Hematopoietic multipotent progenitor cell treated with erythropoietin and hydrocortisone succinate and interleukin-3 and kit ligand, for 8 days (in vitro differentiated cells): ENCODE results near the gene IRF2BPL.

Experiments used
- DNase-seq: peaks from one replicate; pipeline ENCODE4 v3.0.0-alpha.2; 2015

IRF2BPL gene

DNA sequence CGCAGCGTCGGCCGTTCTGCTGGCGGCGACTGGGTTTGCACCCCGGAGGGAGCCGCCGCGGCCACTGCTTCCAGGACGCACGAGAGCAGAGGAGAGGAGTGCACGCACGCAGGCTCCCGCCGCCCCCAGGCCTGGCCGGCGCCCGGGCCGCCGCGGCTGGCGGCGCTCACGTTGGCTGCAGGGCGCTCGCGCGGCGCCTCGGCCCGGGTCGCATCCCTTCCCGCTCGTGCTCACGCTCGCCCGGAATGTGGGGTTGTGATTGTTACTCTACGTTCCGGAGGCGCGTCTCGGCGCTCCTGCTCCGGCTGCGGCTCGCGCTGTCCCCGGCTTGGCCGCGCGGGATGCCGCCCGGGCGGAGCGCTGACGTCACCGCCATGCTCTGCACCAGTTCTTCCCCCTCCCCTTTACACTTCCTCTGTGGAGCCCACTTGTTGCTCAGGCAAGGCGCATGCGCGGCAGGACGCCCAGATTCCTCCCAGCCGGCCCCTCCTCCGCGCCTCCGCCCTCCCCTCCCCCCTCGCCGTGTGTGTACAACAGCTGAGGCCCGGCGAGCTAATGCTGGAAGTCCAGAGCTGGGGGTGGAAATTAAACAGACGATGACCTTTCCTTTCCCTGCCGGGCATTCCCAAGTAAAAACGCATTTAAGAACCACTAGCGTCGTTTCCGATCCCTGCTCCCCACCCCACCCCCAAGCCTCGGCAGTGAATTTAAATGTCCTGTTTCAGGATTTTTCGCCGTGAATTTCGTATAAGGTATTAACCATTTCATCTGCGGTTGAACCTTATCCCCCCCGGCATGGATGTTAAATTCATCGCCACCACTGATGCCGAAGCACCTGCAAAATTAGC lies at the start of gene IRF2BPL:
Gene IRF2BPL (minus strand): TSS at position 325 of the 848 bp plus-strand sequence. CDS start 916 bp downstream, outside the sequence.
- peak; percentile 95 for DNase-seq

DNA sequence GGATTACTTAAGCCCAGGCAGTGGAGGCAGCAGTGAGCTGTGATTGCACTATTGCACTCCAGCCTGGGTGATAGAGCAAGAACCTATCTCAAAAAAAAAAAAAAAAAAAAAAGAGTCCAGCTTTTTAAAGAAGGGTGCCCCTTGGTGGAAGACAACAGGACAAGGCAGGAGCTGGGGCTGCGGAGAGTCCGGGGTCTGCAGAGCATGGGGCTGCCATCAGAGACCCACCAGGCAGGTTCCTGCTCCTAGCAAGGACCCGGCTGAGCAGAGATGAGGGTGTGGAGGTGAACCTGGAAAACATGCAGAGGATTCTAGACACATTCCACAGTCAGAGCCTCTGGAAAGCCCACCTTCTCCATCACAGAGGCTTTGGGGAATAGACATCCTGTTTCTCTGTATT lies 48.5 kb upstream of the IRF2BPL start:
- DNase-seq = no peak

DNA sequence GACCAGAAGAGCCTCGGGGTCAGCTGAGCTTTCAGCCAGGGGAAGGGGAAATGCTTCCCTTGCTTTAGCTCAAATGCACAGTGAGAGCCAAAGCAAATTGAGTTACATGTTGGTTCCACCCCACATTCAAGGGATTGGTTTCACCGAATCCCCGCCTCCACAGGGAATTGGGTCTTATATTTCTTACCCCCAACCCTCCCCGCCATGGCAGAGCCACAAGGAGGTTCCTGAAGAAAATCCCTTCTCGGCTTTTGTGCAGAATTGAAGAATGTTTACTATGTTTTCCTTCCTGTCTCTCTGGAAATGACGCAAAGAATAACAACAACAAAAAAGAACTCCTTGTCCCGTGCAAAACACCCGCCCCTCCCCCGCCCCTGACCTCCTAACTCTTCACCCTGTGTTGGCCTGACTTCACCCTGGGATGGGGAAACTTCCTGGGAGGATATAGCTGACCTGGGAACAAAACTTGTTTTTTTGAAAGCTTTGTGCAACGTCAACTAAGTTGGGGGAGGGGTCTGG lies 47.7 kb upstream of the IRF2BPL start:
- no peak for DNase-seq

DNA sequence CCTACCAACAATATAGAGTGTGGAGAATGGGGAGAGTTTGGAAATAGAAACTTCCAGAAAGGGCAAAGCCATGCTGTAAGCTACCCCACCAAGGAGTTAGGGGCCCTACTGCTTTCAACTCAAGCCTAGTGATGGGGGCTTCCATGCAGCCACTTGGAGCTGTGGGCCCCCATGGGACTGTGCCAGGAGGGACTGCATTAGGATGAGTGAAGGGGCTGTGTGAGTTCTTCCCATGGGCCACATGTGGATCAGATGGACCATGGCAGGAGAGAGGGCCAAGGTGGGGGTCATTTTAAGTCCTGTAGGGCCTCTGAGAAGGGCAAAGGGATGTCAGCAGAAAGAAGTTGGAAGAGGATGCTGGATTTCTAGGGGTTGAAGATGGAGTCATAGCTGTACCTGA lies 46.5 kb upstream of the IRF2BPL start:
- no peak for DNase-seq

DNA sequence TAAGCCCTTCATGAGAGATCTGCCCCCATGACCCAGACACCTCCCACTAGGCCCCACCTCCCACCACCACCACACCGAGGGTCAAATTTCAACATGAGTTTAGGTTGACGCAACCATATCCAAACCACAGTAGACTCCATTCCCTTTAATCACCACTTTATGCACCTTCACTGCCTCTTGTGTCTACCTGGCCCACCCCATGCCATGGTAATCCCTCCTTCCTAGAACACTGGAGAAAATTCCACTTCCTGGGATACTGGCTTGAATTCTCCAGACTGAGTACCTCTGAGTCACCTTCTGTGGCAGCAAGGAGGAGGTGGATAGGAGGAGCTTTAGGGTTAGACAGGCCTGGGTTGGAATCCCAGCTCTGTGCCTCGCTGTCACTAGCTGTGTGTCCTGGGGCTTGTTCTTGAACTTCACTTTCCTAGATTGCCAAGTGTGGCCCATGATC lies 43.5 kb upstream of the IRF2BPL start:
- DNase-seq = no peak

DNA sequence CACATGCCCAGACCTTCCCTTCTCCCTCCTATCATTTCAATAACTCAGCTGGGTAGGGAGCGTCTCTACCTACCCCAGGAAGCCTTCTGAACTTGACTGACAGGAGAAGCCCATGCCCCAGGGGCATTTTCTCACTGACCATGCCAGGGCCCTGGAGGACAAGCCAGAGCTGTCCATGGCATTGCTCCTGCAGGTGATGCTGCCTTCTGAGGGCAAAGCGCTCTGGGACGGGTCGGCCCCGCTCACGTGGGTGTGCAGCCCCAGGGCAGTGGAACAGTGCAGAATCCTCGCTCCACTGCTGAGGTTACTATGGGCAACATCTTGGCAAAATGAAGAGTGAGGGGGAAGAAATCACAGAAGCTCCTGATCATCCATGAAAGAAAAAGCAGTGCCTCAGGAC lies 41.0 kb upstream of the IRF2BPL start:
- DNase-seq = no peak

DNA sequence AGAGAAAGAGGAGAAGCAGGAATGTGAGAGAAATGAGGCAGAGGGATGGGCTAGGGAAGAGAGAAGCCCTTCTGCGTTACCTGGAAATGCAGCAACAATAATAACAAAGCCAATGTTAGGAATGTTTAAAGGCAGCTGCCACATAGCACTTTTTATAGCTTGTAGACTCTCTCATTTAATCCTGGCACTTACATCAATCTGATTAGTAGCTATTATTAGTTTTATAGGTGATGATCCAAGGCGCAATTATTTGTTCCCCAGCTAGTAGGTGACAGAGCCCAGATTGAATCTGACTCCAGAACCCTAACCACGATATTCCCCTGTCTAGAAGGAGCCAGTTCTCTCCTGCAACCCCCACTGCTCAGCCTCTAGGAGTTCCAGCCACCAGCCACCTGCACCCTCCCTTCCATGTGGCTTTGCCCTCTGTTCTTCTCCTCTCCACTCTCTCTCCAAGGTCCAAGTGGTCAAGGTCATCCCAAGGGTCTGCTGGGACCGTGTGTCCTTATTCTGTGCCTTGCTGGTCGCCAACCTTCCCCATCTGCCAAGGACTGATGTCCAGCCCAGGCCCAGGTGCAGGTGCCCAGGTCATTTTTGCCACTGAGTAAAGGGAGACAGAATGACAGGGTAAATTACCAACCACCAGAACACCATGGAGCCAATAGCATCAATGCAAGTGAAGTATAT lies 40.2 kb upstream of the IRF2BPL start:
- DNase-seq = no peak

DNA sequence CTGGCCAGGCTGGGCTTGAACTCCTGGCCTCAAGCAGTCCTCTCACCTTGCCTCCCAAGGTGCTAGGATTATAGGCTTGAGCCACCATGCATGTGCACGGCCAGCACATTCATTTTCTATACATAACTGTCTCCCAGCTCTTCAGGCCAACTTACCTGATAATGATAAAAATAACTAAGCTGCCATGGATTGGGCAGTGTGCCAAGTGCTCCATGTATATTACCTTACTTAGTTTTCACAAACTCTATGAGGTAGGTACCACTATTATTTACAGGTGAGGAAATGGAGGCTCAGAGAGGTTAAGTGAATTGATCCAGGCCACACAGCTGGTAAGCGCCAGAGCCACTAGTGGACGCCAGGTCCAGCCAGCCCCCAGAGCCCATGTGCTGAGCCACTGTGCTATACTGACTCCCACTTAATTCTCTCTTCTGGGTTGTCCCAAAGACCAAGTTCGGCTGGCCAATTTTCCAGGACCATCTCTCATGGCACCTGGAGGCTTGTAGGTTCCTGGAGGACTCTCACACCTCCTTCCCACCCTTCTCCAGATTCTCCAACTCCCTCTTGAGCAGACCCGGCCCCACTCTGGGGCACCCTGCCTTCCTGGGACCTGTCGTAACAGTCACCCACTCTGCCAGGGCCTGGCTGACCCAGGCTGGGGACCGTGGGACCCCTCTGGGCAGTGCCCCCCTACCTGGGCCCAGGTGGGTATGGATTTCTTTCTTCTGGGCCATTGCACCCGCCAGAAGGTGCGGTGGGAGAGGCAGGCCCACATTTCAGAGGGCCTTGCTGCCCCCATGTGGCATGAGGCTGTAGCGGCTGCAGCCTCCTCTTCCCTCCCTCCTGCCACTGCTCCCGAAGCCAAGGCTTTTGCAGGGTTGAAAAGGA lies 39.4 kb upstream of the IRF2BPL start:
- peak; percentile 61 for DNase-seq

DNA sequence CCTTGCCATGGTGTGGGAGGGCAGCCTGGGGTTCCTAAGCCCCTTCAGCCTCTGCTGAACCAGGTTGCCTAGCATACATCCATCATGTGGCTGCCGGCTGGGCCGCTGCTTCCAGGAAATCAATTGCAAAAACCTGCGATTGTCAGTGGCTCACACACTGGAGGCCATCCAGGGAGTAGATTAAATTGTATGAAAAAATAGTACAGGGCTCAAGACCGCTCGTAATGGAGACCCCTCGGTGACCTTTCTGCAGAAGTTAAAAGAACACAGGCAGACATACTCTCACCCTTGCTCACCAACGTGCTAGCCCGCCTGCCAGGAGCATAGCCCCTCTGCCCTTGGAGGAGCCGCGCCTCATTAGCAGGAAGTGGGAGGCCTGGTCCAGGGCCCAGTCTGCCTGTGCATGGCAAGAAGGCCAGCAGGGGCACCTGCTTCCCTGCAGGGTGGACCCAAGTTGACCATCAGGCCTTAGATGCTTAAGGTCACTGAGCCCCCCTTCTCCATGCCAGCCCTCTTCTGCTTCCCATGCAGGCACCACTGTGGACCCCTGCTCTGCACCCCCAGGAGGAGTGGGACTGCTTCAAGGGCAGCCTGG lies 38.2 kb upstream of the IRF2BPL start:
- DNase-seq = no peak

DNA sequence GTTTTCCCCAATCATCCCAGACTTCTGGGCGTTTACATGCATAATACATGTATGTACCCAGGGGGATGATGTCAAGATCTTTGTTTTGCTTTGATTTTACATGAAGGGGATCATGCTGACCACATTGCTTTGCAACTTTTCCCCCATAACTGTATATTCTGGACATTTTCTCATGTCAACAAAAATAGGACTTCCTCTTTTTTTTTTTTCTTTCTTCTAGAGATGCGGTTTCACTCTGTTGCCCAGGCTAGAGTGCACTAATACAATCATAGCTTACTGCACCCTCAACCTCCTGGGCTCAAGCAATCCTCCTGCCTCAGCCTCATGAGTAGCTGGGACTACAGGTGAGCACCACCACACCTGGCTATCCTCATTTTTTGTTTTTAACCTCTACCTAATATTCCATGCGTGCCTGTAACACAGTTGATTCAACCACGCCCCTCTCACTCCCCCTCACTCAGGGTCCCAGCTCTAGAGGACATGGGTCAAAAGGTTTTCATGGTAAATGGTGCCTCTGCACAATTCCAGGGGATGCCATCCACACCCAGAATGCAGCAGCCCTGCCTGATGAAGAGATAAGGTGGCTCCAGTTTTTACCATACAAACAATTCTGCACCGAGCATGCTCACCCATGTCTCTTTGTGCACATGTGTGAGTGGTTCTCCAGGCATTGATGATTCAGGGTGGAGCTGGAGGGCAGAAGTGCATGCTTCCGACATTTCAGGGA lies 37.5 kb upstream of the IRF2BPL start:
- no peak for DNase-seq

DNA sequence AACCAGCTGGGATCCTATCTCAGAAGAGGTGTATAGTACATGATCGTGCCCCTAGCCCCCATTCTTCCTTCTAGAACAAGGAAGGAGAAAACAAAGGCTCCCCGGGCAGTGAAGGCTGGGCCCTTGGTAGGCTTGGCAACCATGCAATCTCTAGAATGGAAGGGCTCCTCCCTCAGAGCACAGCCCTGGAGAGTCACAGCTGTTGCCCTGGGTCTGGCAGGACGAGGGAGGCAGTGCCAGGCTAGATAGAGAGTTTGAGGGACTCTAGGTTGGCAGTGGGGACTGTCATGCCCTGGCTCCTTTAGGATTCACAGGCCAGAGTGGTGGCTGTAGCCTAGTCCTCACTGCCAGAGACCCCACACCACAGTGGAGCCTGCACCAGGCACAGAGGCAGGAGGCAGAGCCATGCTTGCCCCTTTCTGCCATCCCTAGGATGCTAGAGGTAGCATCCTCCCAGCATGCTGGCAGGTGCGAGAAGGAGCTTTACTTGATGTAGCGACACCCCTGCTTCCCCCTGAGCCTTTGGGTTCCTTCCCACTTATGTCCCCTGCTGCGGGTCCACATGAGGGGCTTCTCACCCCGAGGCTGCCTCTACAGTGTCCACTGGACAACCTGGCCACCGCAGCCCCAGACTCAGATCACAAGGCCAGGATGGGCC lies 36.1 kb upstream of the IRF2BPL start:
- DNase-seq = no peak

DNA sequence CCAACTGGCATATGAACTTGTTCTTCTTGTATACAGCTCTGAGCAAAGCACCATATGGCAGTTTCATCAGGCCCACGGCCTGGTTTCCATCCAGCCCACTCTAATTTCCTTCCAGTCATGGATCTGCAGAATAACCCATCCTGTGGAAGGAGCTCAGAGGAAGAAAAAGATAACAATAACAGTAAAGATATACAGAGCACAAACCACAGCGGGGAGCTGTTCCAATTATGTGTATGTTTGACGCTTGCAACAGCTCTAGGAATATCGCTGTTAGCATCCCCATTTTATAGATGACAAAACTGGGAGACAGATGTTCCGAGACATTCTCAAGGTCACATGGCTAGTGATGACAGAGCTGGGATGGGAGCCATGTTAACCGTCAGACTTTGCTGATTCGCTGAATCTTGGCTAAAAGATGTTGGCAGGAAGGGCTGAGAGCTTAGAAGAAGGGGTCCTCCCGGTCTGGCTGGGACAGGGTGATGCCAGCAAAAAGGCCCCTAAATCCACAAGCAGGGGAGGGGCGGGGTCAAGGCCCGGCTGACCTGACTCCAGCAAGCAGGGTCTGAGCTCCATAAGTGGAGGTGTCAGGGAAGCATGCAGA lies 35.2 kb upstream of the IRF2BPL start:
- DNase-seq = no peak

DNA sequence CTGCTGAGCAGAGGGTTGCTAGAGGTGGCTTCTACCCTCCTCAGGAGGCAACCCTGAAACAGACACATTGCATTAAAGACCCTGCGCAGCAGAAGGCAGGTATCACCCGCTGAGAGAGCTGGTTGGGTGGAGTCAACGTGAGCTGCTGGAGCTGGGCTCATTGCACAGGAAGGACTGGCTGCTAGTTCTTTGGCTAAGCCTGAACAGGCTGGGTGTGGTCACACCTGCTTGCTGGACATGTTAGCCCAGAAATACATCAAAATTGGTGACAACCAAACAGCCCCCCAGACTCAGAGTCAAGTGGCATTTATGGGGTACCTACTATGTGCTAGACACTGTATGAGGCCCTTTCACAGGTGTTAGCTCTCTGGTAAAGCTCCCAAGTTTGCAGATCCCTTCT lies 33.8 kb upstream of the IRF2BPL start:
- DNase-seq = no peak

DNA sequence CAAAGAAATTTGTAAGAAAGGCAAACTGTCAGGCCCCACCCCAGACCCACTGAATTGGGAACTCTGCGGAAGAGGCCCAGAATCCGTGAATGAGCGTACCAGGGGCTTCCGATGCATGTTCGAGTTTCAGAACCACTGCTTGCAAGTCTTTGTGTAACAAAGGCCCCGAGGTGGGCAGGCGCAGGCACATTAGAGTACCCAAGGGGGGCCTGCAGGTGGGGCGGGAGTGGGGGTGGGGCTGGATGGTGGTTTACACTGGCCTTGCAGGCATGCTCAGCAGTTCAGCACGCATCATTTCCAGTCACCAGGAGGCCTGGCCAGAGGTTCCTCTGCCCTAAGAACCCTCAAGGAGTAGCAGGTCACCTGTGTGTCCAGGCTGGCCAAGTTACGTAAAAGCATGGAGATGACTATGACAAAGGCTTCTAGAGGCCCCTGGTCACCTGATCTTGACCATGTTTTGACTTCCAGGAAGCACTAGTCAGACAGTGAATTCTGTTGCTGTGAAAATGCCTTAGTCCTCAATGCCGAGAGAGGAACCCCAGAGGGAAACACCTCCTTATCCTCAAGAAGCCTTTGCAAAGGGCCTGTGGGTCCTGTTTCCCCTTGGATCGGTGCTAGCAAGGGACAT lies 33.2 kb upstream of the IRF2BPL start:
- DNase-seq = no peak

DNA sequence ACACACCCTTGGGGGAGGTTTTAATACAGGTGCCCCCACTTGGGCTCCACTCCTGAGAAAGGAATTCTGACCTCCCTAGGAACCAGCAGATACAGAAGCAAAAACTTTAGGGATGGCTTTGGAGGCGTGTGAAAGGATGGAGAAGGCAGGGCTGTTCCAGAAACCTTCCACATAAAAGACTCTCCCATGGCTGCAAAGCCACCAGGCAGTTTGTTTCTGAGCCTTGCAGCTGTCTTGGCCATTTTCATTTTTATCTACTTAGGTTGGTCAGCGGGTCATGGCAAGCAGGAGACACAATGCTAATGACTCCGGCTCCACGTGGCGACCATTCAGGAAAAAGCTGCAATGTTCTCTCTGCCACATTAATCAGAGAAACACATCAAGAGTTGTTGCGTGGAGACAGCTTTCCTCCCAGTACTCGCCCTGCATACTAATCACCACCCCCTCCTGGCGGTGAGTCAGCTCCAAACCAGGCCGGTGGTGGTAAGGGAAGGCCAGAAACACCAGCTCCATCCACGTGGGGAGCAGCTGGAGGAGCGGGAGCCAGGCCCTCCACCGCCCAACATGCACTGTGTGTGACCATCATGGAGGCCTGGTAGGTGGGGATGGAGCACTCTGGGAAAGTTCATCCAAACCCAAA lies 30.9 kb upstream of the IRF2BPL start:
- peak; percentile 75 for DNase-seq

DNA sequence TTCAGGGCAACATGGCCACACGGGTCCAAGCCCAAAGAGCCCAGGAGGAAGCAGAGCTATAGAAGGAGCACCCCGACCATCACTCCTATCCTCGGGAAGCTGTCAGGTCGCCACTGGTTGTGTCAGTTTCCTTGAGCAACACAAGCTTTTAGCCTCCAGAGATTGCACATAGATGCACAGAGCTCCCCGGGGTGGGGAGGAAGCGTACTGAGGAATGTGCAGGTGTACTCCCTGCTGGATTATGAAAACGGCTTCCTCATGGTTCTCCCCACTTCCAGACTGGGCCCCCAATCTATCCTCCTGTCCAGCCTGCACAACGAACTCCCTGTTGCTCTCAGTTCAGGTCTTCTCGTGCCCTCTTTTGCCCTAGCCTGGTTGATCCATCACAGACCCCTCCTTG lies 30.3 kb upstream of the IRF2BPL start:
- DNase-seq = no peak

DNA sequence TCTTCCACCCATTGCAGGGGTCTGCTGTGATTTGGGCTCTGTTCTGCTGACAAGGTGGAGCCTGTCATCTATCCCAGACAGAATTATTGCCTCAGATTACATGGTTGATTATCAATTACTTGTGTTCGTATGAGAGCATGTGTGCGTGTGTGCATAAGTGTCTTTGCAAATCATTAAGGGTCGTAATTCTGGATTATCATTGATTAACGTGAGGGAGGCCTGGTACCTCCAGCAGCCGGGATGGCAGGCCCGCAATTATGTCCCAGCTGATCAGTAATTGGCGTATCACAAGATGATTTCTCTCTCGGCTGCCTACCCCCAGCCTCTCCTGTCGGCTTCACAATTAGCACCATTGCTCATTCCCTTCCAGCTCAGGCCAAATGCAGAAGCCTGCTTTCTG lies 29.6 kb upstream of the IRF2BPL start:
- no peak for DNase-seq

DNA sequence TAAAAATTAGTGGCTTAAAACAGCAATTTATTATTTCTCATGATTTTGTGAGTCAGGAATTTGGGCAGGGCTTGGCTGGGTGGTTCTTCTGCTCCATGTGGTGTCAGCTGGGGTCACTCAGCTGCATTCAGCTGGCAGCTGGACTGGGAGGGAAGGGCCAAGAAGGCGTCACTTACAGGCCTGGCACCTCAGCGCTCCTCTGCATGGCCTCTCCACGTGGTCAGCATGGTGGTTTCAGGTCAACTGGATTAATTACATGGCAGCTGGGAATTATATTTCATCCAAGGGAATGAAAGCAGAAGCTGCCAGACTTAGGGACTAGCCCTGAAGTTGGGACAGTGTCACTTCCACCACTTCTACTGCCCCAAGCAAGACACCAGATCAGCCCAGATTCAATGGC lies 27.5 kb upstream of the IRF2BPL start:
- DNase-seq = no peak

DNA sequence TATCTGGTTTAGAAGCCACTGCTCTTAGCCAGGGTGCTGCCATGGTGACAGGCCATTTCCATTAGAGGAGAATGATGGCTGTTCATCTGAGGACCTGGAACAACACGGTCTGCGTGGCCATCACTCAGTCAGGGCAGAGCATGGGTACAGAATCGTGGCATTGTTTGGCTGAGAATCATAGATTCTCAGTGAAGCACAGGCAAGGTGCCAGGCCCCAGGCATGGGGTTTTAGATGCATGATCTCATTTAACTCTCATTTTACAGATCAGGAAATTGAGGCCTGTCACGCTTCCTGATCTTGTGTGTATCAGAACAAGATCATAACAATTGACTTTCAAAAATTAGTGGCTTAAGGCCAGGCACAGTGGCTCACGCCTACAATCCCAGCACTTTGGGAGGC lies 26.8 kb upstream of the IRF2BPL start:
- DNase-seq = no peak
